IMR-90 (cell line): ENCODE data around the gene TGM4. TPM values are rescaled to one million over a fixed set of nuclear protein-coding genes. Genes with fewer than 3 reads are reported as not detected.

Experiments used
- ATAC-seq: fragments of 200-7000 bp; cut with Tn5 transposase; 2 replicates; pipeline ENCODE4 v1.9.1; 2020; ENCODE audit warnings: low read depth, mild to moderate bottlenecking, moderate library complexity
- BruUV-seq: library from RNA; stranded (reverse); fragments of 400-500 nt; replicated peaks from 2 replicates; lab custom pipeline; 2021; lab: Mats Ljungman, UMichigan
- CTCF ChIA-PET: fragments of 300-600 bp; formaldehyde crosslinking; extraction: SDS; loops from one replicate; lab custom pipeline; 2021; ENCODE audit warnings: antibody characterized with exemption; lab: Yijun Ruan, JAX
- POLR2A ChIA-PET: fragments of 300-600 bp; sonication (Branson Sonifier 250); formaldehyde crosslinking; loops from one replicate; lab custom pipeline; 2022; ENCODE audit warnings: antibody characterized with exemption; ENCODE audit not compliant: unreplicated experiment; lab: Charles Lee
- DNase-seq: peaks from one replicate; pipeline ENCODE4 v3.0.0; 2013
- H2AFZ ChIP-seq: replicated peaks from 2 replicates; pipeline ENCODE3; 2013; ENCODE audit warnings: low read length, mild to moderate bottlenecking; ENCODE audit not compliant: poor library complexity
- H2AK5ac ChIP-seq: 2 replicates; pipeline ENCODE4 v1.6.1; 2013; ENCODE audit warnings: low read depth, low read length, inconsistent platforms
- H2AK9ac ChIP-seq: replicated peaks from 2 replicates; pipeline ENCODE3; 2013; ENCODE audit warnings: mild to moderate bottlenecking, low read depth, low read length, moderate library complexity; ENCODE audit not compliant: poor library complexity
- H2BK120ac ChIP-seq: 2 replicates; pipeline ENCODE4 v1.6.1; 2013; ENCODE audit warnings: low read depth, low read length, inconsistent platforms
- H2BK15ac ChIP-seq: 3 replicates; pipeline ENCODE4 v1.6.1; 2013; ENCODE audit warnings: low read depth, low read length, inconsistent platforms
- H2BK20ac ChIP-seq: 2 replicates; pipeline ENCODE4 v1.6.1; 2013; ENCODE audit warnings: low read depth, mild to moderate bottlenecking, inconsistent platforms, low read length, moderate library complexity
- H2BK5ac ChIP-seq: 2 replicates; pipeline ENCODE4 v1.6.1; 2013; ENCODE audit warnings: mild to moderate bottlenecking, low read depth, low read length, inconsistent platforms; ENCODE audit not compliant: poor library complexity, severe bottlenecking
- H3K14ac ChIP-seq: replicated peaks from 2 replicates; pipeline ENCODE4 v1.6.1; 2013; ENCODE audit warnings: low read depth, low read length, inconsistent platforms
- H3K18ac ChIP-seq: 2 replicates; pipeline ENCODE4 v1.6.1; 2013; ENCODE audit warnings: low read depth, low read length, control low read depth
- H3K23ac ChIP-seq: 2 replicates; pipeline ENCODE4 v1.6.1; 2013; ENCODE audit warnings: low read depth, low read length, inconsistent platforms
- H3K27ac ChIP-seq: 2 replicates; pipeline ENCODE4 v1.5.1; 2013; ENCODE audit warnings: mild to moderate bottlenecking, control low read depth, low read length; ENCODE audit not compliant: insufficient read depth
- H3K27me3 ChIP-seq: 2 replicates; pipeline ENCODE4 v1.6.1; 2013; ENCODE audit warnings: low read length; ENCODE audit not compliant: control insufficient read depth, insufficient read depth
- H3K36me3 ChIP-seq: 2 replicates; pipeline ENCODE4 v1.6.1; 2013; ENCODE audit warnings: low read length, mixed read lengths; ENCODE audit not compliant: control insufficient read depth, insufficient read depth
- H3K4ac ChIP-seq: 2 replicates; pipeline ENCODE4 v1.6.1; 2013; ENCODE audit warnings: low read depth, low read length, inconsistent platforms
- H3K4me1 ChIP-seq: 2 replicates; pipeline ENCODE4 v1.6.1; 2013; ENCODE audit warnings: low read length, mixed read lengths; ENCODE audit not compliant: control insufficient read depth, insufficient read depth
- H3K4me2 ChIP-seq: 2 replicates; pipeline ENCODE4 v1.6.1; 2013; ENCODE audit warnings: low read depth, mild to moderate bottlenecking, control low read depth, low read length, moderate library complexity
- H3K4me3 ChIP-seq: 2 replicates; pipeline ENCODE4 v1.5.1; 2013; ENCODE audit warnings: low read depth, mild to moderate bottlenecking, control low read depth, low read length, moderate library complexity; ENCODE audit not compliant: insufficient read depth
- H3K56ac ChIP-seq: 2 replicates; pipeline ENCODE4 v1.6.1; 2013; ENCODE audit warnings: low read length, inconsistent platforms; ENCODE audit not compliant: insufficient read depth; ENCODE audit errors: extremely low read depth
- H3K79me1 ChIP-seq, 2 experiments: 2 replicates each; pipeline ENCODE4 v1.6.1; 2013; ENCODE audit warnings: low read length in 2 of 2, inconsistent platforms in 1 of 2, low read depth in 1 of 2
- H3K9ac ChIP-seq: 2 replicates; pipeline ENCODE4 v1.6.1; 2013; ENCODE audit warnings: low read depth, low read length, control low read depth
- H3K9me1 ChIP-seq: 2 replicates; pipeline ENCODE4 v1.6.1; 2013; ENCODE audit warnings: low read length, inconsistent platforms; ENCODE audit not compliant: insufficient read depth
- H3K9me3 ChIP-seq: 2 replicates; pipeline ENCODE4 v1.6.1; 2013; ENCODE audit warnings: low read length; ENCODE audit not compliant: control insufficient read depth, insufficient read depth
- H4K20me1 ChIP-seq: 2 replicates; pipeline ENCODE4 v1.6.1; 2013; ENCODE audit warnings: low read length, inconsistent platforms; ENCODE audit not compliant: insufficient read depth
- H4K5ac ChIP-seq: 2 replicates; pipeline ENCODE4 v1.6.1; 2013; ENCODE audit warnings: mild to moderate bottlenecking, low read depth, low read length, control low read depth
- H4K8ac ChIP-seq, 2 experiments: 2 replicates each; pipeline ENCODE4 v1.6.1; 2013; ENCODE audit warnings: low read depth in 2 of 2, low read length in 2 of 2, control low read depth in 1 of 2, inconsistent platforms in 1 of 2
- H4K91ac ChIP-seq: 2 replicates; pipeline ENCODE4 v1.6.1; 2013; ENCODE audit warnings: low read depth, low read length, inconsistent platforms; ENCODE audit not compliant: insufficient read depth
- BHLHE40 ChIP-seq: fragments of 150-350 bp; IDR thresholded peaks from 2 replicates; pipeline ENCODE4 v1.6.1; 2016; ENCODE audit warnings: mild to moderate bottlenecking, low read depth, low read length
- CEBPB ChIP-seq: IDR thresholded peaks from 2 replicates; pipeline ENCODE4 v1.6.1; 2012; ENCODE audit warnings: low read depth, low read length, improper control_type of control experiment
- CHD1 ChIP-seq: IDR thresholded peaks from 2 replicates; pipeline ENCODE4 v1.6.1; 2012; ENCODE audit warnings: low read depth, low read length, improper control_type of control experiment
- CTCF ChIP-seq: conservative IDR thresholded peaks from 2 replicates; pipeline ENCODE4 v1.5.1; 2012; ENCODE audit warnings: mild to moderate bottlenecking, low read depth, low read length, improper control_type of control experiment
- ELK1 ChIP-seq: fragments of 150-350 bp; IDR thresholded peaks from 2 replicates; pipeline ENCODE4 v1.6.1; 2016; ENCODE audit warnings: low read depth, mild to moderate bottlenecking, low read length, moderate library complexity, borderline replicate concordance
- FOS ChIP-seq: fragments of 150-350 bp; IDR thresholded peaks from 2 replicates; pipeline ENCODE4 v1.6.1; 2016; ENCODE audit warnings: low read depth, low read length
- MAFK ChIP-seq: IDR thresholded peaks from 2 replicates; pipeline ENCODE4 v1.6.1; 2012; ENCODE audit warnings: low read depth, low read length, improper control_type of control experiment
- MAZ ChIP-seq: IDR thresholded peaks from 2 replicates; pipeline ENCODE4 v1.6.1; 2012; ENCODE audit warnings: low read depth, mild to moderate bottlenecking, low read length, improper control_type of control experiment, moderate library complexity, borderline replicate concordance
- MXI1 ChIP-seq: IDR thresholded peaks from 2 replicates; pipeline ENCODE4 v1.6.1; 2012; ENCODE audit warnings: low read depth, mild to moderate bottlenecking, low read length, moderate library complexity, borderline replicate concordance
- NFE2L2 ChIP-seq: fragments of 150-350 bp; IDR thresholded peaks from 2 replicates; pipeline ENCODE4 v1.6.1; 2016; ENCODE audit warnings: low read depth, mild to moderate bottlenecking, low read length
- POLR2A ChIP-seq: IDR thresholded peaks from 2 replicates; pipeline ENCODE4 v1.6.1; 2012; ENCODE audit warnings: mild to moderate bottlenecking, low read depth, low read length
- RAD21 ChIP-seq: IDR thresholded peaks from 2 replicates; pipeline ENCODE4 v1.6.1; 2012; ENCODE audit warnings: low read length, improper control_type of control experiment
- RCOR1 ChIP-seq: IDR thresholded peaks from 2 replicates; pipeline ENCODE4 v1.6.1; 2012; ENCODE audit warnings: mild to moderate bottlenecking, low read length, improper control_type of control experiment; ENCODE audit not compliant: insufficient replicate concordance
- RFX5 ChIP-seq: IDR thresholded peaks from 2 replicates; pipeline ENCODE4 v1.8.0; 2012; ENCODE audit warnings: low read depth, mild to moderate bottlenecking, low read length, moderate library complexity
- SMC3 ChIP-seq: fragments of 150-350 bp; IDR thresholded peaks from 2 replicates; pipeline ENCODE4 v1.6.1; 2016; ENCODE audit warnings: low read depth, mild to moderate bottlenecking, antibody characterized with exemption, low read length, moderate library complexity
- USF2 ChIP-seq: fragments of 150-350 bp; IDR thresholded peaks from 2 replicates; pipeline ENCODE4 v1.6.1; 2017; ENCODE audit warnings: mild to moderate bottlenecking, antibody characterized with exemption, low read length, low read depth
- WGBS, 2 experiments: methylation state at CpG; one replicate each; pipeline versions ENCODE4 v1.1.5 to v1.1.7; 2013; ENCODE audit warnings: missing lambda C conversion rate in 2 of 2; ENCODE audit not compliant: insufficient read length in 1 of 2; ENCODE audit errors: extremely low coverage in 2 of 2; 5-methylcytosine and 5-hydroxymethylcytosine counted together
- dilution Hi-C: fragments of 300-500 bp; cut with HindIII; formaldehyde crosslinking; loops from one replicate; pipeline ENCODE4 v1.14.3; 2018; ENCODE audit warnings: low sequenced_read_pairs; ENCODE audit not compliant: unreplicated experiment
- in situ Hi-C: fragments of 300-500 bp; cut with MboI; formaldehyde crosslinking; loops from 3 replicates; pipeline ENCODE4 v1.14.3; 2019; ENCODE audit warnings: low sequenced_read_pairs, inconsistent platforms, mixed read lengths
- intact Hi-C: fragments of 100-400 bp; cut with micrococcal nuclease; formaldehyde crosslinking; loops from 2 replicates; pipeline ENCODE4 v1.10.0; 2022
- polyA plus RNA-seq, 3 experiments: library from polyadenylated mRNA; depleted of rRNA; stranded (reverse); fragments of >200 nt; gene quantifications; 2 replicates each; pipeline ENCODE4 v1.2.3, GENCODE V29; 2012; ENCODE audit warnings: low replicate concordance in 1 of 3
- total RNA-seq: library from RNA; depleted of rRNA; stranded (reverse); fragments of >200 nt; gene quantifications from 2 replicates; pipeline ENCODE4 v1.2.3, GENCODE V29; 2012

Gene TGM4
- total and polyA plus RNA-seq, 2 of the 4 experiments (the other 2 are of a cell fraction): under 0.01 to 0.10 TPM

GRCh38 chr3:44885618-44886017 is 11.2 kb downstream of the TGM4 start:
- Histone ChIP-seq H3K23ac (0 out of 2 replicates have a peak overlapping the region, but pooled peaks have one; percentile 44), H4K91ac (peak overlapping the region; percentile 94), H2BK120ac (peak overlapping the region; percentile 92), H3K79me1 (peaks cover 0 to 4% of the 10 kb centered on the region in 2 experiments; a peak in 1 of 4 replicates), H3K36me3 (no peaks in the 10 kb centered on the region), H3K9me1 (peaks cover 33% of the 10 kb centered on the region), H3K9ac (no peak overlapping the region), H3K4me3 (no peak overlapping the region), H3K27ac (peak overlapping the region; percentile 22; the same call in 1 of the 2 replicates), H3K9me3 (peaks cover 3% of the 10 kb centered on the region; the same call in 1 of the 2 replicates), H4K20me1 (no peaks in the 10 kb centered on the region), H4K5ac (no peak overlapping the region), H2AK5ac (peak overlapping the region; percentile 93), H3K56ac (peak overlapping the region; percentile 21), H3K14ac (peak overlapping the region; percentile 80), H3K18ac (peak overlapping the region; percentile 33; the same call in 1 of the 2 replicates), H3K4me2 (no peak overlapping the region), H2AK9ac (peak overlapping the region; percentile 82), H3K4me1 (peaks cover 23% of the 10 kb centered on the region), H2BK20ac (peak overlapping the region; percentile 93), H2AFZ (peak overlapping the region; percentile 29), H3K4ac (peak overlapping the region; percentile 93), H3K27me3 (no peaks in the 10 kb centered on the region), H2BK5ac (peak overlapping the region; percentile 51), H4K8ac (peak overlapping the region; percentile 36 to 74; a peak in 2 of 4 replicates), H2BK15ac (peak overlapping the region; percentile 84; the same call in 2 of the 3 replicates)
- ATAC-seq: peak; percentile 86
- BruUV-seq: no TSS peak
- dilution Hi-C loops (no loop called here), intact Hi-C loops (no loop called here), in situ Hi-C loops (loop anchor here (25.0 kb wide), 1 partner anchor 548 kb away; the partner anchor contains the start of gene TCAIM)
- ChIA-PET POLR2A (no interaction called here), CTCF (no interaction called here)
- TF ChIP-seq USF2 (no peak), RFX5 (no peak), NFE2L2 (no peak; the same call in 1 of the 2 replicates), ELK1 (no peak), MAFK (no peak), POLR2A (no peak), RCOR1 (peak; percentile 40), CTCF (no peak), RAD21 (no peak), CHD1 (no peak), CEBPB (peak; percentile 40), BHLHE40 (peak; percentile 51; the same call in 1 of the 2 replicates), SMC3 (no peak), FOS (peak; percentile 95), MXI1 (no peak), MAZ (peak; percentile 95)
- WGBS, 2 experiments: no CpG with 5 or more reads among the region's 4 CpGs
- DNase-seq: peak; percentile 96
